NCI-H226 (cell line): ENCODE results near the gene FAM3D.
"Not testable (repeated sequence)": the region's sequence is repeated elsewhere in the genome, so short reads cannot be mapped to it uniquely, and the experiment has no call there.

Experiments used
- DNase-seq: peaks from one replicate; pipeline ENCODE4 v3.0.0-alpha.2; 2015

The FAM3D gene, protein sequence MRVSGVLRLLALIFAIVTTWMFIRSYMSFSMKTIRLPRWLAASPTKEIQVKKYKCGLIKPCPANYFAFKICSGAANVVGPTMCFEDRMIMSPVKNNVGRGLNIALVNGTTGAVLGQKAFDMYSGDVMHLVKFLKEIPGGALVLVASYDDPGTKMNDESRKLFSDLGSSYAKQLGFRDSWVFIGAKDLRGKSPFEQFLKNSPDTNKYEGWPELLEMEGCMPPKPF

DNA sequence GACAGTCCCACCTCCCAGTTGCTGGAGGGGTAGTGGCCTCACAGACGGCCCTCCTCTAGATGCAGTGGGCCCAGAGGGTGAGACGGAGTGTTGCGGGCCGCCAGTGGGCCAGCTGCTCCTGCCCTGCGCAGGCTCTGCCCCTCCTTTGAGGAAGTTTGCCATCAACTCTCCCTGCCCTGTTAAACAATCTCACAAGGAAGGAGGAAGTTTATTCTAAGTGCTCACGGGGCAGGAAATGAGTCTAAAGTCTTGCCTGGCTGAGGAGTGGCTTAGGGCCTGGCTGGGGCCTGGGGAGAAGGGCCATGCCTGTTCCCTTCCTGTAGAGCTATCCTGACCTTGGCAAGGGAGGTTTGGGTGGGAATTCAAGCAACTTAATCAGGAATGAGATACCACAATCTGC, at the start of gene FAM3D:
Gene FAM3D, minus strand, starts transcription at position 92 of the 400 bp plus-strand sequence. CDS start 11,211 bp downstream, outside the sequence.
- DNase-seq: no peak

DNA sequence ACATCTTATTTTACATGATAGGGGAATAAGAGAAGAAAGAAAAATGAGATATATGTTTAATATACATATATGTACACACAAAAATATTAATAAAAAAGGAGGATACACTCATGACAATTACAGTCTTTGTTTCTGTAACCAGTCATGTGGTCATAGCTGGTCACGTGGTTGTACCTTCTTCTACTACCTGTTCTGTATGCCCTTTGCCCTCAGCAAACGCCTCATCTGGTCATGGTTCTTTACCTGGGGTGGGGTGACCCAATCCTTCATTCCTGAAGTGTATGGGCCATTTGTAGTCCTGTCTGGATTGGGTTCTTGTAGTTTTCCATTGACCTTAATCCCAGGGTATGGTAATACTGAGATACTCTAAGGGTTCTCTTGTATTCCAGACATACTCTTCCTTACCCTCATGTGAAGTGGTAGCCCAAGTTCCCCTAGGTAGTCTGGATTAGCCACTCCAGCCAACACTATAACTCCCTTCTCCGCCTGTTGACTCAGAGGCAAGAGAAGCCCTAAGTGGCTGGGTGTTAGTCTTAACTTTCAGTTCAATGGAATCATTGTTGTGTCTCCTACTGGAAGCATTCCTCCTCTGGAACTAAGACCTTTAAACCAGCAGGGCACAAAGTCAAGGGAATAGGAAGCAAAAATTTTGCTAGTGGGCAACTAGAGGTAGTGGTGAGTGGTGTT, 47.3 kb upstream of the FAM3D start:
- DNase-seq: no peak

DNA sequence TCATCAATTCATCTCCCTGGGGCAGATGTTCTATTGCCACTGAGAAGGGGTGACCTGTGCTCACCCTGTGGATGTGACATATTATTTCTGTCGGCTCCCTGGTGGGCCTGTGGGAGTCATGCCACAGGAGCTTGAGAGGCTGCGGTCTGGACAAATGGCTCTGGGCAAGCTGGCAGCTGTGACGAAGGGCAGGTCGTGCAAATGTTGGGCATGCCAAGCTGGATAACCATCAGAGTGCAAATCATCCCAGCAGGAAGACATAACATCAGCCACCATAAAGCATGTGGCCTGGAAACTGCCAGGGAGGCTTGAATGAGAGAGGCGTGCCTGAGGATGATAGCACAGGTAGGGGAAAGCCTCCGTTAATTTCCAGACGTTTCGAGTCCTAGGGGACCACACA, 45.3 kb upstream of the FAM3D start:
- DNase-seq: no peak

DNA sequence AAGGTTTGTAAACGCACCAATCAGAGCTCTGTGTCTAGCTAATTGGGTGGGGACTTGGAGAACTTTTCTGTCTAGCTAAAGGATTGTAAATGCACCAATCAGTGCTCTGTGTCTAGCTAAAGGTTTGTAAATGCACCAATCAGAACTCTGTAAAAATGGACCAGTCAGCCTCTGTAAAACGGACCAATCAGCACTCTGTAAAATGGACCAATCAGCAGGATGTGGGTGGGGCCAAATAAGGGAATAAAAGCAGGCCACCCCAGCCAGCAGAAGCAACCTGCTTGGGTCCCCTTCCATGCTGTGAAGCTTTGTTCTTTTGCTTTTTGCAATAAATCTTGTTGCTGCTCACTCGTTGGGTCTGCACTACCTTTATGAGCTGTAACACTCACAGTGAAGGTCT, 42.4 kb upstream of the FAM3D start:
- DNase-seq: not testable (repeated sequence)

DNA sequence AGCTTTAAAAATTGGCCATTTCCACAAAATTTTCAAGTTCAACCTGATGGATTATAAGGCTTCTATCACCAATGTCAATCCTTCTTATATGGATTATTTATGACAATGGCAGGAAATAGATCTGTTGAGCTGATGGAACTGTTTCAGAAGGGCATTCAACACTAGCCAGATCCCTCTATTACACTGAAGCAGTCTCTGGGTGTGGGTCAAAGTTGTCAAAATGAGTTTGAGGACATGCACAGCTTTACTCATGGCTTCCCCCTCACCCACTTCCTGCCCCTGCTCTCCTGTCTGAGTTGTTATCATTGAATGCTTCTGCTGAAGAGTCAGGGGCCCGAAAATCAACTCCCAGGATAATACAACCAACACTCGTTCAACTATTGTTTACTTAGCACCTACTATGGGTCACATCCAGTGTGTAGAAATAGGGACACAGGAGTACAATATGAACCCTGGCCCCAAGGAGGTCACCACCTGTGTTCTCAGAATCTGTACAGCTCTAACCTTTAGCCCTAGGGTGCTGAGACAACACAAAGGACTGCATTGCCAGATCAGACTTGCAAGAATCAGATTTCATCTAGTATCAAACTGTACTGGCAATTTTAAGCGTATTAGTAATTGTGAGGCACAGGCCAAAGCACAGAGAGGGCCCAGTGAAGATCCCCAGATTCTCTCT, 41.7 kb upstream of the FAM3D start:
- no peak for DNase-seq

DNA sequence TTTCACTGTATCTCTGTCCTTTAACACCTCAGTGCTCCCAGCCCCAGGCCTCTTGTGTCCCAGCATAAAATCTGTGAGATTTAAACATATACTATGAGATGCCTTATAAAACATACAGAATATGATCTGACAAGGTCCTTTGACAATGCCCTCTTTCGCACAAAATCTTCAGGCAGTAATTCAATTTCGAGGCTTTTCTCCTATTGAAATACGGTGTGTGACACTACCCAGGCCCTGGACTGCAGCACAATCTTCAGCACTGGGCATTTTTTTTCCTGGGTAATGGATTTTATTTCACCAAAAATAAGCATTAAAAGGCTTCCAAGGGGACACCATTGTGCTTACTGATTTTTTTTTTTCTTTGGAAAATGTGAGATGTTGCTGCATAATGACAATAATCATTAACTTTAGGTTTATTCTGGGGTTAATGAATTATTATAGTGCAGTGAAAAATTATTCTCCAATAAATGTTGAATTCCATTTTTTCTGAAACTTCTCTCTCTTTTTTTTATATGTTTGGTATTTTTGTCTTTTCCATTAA, 40.9 kb upstream of the FAM3D start:
- no peak for DNase-seq

DNA sequence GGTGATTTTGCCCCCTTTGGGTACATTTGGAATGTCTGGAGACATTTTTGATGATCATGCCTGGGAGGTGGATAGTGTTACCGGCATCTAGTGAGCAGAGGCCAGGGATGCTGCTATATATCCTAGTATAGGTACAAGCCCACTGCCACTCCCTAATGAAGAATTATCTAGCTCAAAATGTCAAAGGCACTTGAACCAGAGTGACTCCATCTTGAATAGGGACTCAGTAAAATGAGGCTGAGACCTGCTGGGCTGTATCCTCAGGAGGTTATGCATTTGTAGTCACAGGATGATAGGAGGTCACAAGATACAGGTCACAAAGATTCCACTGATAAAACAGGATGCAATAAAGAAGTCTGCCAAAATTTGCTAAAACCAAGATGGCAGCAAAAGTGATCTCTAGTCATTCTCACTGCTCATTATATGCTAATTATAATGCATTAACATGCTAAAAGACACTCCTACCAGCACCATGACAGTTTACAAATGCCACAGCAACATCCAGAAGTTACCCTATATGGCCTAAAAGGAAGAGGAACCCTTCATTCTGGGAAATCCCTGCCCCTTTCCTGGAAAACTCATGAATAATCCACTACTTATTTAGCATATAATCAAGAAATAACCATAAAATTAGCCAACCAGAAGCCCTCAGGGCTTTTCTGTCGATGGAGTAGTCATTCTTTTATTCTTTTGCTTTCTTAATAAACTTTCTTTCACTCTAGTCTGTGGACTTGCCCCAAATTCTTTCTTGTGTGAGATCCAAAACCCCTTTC, 40.0 kb upstream of the FAM3D start:
- DNase-seq: no peak

DNA sequence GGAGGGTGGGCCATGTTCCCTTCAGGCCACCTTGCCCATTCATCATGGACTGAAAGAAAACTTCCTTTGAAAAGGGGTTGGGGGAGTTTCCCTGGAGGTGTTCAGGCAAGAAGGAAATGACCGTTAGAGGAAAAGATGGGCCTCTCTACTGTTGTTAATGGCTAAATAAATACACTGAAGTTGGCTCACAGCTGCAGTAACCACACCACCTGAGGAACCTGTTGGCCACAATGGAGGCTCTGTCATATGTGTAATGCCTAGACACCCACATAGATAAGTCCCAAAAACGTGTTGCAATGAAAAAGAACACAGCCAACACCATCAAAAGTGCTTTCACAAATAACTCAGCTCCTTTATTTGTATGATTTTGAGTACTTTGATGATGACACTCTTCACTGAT, 38.2 kb upstream of the FAM3D start:
- DNase-seq: no peak

DNA sequence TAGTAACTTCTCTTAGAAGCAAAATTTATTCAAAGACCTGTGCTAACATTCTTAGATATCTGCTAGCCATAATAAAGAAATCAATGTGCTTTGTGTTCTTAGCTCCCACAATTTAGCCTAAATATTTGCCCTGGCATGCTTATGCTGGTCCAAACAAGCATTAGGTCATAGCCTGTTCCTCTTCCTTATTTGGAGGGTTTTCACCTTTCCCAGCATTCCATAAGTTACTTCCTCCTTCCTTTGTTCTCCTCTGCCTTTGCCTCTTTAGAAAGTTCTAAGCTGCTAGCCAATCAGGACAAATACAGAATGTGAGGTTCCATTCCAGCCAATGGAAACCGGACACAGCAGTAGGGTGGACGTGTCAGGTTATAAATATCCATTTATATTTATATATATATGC, 37.7 kb upstream of the FAM3D start:
- not testable (repeated sequence) for DNase-seq

DNA sequence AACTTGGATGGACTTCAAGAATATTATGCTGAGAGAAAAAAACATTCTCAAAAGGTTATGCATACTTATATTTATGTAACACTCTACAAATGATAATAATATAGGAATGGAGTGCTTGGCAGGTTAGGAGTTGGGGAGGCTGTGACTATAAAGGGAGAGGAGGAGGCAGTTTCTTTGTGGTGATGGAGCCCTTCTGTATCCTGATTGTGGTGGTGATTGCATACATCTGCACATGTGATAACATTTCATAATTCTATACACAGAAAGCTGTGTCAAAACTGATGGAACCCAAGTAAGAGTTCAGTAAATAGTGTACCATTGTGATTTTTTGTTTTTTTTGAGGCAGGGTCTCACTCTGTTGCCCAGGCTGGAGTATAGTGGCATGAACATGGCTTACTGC, 31.7 kb upstream of the FAM3D start:
- DNase-seq: no peak

DNA sequence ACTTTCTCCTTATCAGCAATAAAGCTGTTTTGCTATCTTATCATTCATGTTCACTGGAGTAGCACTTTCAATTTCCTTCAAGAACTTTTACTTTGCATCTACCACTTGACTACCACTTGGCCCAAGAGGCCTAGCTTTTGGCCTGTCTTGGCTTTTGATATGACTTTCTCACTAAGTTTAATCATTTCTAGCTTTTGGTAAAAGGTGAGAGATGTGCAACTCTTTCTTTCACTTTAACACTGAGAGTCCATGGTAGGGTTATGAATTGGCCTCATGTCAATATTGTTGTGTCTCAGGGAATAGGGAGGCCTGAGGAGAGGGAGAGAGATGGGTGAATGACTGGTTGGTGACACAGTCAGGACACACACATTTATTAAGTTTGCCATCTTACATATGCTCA, 31.0 kb upstream of the FAM3D start:
- DNase-seq: no peak

DNA sequence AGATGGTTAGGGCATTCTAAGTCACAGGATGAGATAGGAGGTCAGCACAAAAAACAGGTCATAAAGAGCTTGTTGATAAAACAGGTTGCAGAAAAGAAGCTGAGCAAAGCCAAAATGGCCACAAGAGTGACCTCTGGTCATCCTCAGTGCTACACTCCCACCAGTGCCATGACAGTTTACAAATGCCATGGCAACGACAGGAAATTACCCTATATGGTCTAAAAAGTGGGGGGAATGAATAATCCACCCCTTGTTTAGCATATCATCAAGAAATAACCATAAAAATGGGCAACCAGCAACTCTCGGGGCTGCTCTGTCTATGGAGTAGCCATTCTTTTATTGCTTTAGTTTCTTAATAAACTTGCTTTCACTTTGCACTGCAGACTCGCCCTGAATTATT, 30.2 kb upstream of the FAM3D start:
- not testable (repeated sequence) for DNase-seq

DNA sequence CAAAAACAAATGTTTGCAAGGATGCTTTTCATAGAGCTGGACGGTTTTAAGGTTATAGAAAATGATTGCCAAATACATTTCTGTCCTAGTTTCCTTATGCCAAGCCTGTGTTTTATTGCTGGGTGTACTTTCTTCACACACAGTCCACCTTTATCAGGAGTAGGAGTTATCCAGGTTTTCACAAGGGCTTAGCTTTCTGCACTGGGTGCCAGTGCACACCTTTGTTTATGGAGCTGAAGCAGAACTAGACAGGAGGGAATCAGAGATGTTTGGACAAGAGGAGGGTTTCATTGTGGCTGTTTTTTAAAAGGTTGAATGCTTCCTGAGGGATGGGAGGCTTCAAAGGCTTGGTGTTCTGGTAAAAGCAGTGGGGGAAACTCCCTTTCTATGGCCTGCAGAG, 29.5 kb upstream of the FAM3D start:
- DNase-seq: no peak

DNA sequence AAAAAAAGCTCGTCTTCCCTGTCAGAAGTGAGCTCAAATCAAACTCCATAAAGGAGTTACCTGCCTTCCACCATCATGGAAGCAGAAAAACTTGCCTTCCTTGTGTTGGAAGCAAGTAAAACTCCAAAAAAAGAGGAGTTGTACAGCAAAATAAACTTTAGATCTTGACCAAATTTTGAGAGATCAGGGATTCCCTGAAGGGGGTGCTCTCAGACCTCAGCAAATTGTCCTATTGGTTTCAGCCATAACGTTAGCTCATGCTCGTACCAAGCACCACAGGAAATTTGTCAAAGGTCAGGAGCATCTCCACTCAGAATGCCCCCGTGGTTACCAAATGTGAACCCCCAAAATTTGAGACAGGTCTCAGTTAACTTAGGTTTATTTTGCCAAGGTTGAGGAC, 28.7 kb upstream of the FAM3D start:
- DNase-seq: not testable (repeated sequence)

DNA sequence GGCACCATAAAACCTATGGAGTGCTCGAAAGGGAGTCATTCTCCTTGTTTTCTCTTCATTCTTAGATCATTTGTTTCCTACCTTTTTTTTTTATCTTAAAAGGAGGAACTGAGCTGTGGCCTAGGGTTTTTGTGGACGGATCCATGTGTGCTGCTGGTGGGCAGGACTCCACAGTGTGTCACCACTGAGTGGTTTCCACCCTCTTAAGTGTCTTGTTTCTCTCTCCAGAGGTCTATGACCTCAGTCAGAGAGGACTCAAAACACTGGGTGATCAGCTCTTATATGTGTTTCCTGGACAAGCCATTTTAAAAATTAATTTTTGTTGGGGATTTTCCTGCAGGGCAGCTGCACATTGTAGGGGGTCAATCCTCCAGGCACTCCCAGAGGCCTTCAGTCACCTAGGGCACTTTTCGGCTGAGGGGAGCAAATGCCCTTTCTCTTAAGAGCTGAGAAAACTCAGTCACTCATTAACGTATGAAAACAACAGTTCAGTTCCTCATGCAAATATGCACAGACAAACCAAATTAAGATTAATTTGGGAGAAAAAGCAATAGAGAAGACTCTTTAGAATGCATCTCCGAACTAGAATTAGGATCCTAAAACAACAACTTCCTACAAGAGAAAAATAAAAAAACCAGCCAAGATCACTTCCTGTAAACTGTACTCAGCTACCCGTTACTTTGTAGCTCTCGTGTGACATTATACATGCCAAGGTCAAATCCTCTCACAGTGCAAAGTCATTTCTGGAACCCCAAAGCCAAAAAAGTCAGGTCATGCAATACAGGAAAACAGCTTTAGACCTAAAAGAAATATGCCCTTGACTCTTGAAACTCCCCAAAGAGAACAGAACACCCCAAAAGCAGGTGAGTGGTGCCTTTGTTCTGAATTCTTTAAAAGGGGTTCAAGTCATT, 27.6 kb upstream of the FAM3D start:
- DNase-seq: no peak

DNA sequence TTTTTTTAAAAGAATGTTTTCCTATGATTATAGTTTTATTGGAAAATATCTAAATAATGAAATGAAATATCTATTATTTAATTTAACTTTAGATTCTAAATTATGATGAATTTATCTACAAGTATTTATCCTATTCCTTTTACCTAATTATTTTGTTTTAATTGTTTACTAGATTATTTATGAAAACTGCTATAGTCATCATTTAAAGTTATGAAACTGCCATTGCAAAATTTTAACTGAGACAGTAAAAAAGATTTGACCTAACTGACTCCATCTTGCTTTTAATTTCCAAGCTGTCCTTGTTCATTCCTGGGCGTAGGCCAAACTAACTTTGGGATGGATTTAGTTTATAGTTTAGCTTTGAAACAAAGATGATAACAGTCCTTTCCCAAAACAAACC, 25.9 kb upstream of the FAM3D start:
- no peak for DNase-seq

DNA sequence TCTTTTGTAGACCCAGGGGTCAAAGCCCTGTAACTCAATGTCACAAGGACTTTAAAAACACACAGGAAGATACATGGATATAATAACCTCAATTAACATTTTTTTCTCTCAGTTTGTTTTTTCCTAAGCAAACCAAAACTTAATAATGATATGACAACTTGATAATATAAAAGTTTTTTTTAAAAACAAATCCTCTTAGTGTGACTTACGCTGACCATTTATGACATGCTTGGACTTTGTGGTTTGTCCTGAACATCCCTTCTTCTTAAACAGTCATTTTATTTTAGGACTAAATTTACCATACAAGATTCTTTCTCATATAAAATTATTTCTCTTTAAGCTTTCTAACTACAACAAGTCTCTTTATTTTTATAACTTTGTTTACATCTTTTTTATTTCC, 25.4 kb upstream of the FAM3D start:
- no peak for DNase-seq

DNA sequence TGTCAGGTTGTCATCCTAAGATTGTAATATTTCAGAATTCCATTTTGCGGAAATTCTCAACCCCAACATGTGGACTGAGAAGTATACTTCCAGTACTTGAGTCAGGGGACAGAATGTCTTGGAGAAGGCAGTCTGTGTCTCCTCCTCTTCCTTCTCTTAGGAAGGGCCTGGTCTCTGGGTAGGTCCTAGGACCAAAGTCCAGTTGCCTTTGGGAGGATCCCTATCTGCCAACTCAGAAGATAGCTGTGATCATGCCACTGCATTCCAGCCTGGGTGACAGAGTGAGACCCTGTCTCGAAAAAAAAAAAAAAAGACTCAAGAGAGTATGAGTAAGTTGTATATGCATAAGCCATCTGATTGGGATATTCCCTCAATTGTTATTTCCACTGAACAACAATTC, 23.9 kb upstream of the FAM3D start:
- DNase-seq: no peak

DNA sequence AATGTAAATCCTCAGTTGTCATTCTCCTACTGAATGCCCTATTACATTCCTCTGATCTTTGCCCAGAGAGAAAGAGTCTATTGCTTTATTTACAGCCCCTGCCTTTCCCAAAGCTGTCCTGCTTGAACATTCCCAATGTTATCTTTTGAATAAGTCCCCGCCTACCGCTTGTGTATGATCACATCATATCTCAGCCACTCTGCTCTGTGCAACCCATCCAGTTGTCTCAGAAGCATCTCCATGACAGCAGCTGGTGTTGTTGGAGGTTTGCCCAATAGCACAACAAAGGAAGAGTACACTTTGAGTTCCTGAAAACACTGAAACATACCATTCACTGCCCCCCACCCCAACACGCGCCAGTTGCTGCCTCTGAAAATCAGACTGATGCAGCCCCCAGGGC, 22.0 kb upstream of the FAM3D start:
- no peak for DNase-seq

DNA sequence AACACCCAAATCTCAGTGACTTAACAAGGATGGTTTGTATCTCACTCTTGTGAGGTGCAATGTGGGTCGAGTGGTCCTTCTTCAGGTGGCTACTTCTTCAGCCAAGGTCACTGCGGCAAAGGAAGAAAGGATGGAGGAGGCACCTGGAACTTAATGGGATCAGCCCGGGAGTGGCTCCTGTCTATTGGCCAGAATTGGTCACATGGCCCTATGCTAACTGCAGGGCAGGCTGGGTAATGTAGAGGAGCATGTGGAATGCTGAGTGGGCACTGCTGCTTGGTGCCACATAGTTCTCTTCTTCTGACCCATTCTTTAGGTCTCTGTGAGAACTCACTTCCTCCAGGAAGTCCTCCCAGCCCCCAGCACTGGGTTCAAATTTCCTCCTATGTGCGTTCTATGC, 20.3 kb upstream of the FAM3D start:
- DNase-seq: no peak

DNA sequence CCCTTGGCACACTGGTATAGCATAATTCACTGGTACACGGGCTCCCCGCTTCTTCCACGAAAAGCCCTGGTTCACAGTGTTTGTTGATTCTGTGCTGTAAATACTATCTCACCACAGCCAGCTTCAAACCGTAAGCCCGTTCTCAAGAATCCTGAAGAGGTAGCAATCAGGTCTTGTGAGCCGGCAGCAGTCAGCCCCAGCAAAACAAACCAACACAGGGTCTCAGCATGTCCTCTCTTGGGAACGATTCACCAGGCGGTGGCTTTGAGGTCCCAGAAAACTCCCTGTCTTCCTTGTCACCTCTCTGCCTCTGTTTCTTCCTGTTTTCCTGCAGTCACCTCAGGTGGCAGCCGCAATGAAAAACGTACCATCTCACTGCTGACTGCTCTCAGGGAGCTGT, 19.1 kb upstream of the FAM3D start:
- DNase-seq: no peak

DNA sequence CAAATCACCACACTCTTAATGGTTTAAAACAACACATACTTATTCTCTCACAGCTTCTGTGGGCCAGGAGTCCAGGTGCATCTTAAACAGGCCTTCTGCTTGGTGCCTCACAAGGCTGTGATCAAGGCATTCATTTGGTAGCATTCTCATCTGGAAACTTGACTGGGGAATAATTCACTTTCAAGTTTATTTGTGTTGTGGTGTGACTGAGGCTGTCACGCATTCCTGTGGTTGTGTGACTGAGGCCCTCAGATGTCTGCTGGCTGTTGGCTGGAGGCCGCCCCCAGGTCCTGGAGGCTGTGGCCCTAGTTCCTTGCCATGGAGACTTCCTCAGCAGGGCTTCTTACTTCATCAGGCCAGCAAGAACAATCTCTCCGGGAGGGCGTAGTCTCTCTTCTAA, 16.9 kb upstream of the FAM3D start:
- no peak for DNase-seq
